ENCODE results near the gene LILRA5.
"Not testable (repeated sequence)": the region's sequence is repeated elsewhere in the genome, so short reads cannot be mapped to it uniquely, and the experiment has no call there.

LILRA5 gene

GRCh38 chr19:54278571-54279195 is 34.3 kb downstream of the LILRA5 start:
- H3K9ac ChIP-seq (ENCODE audit: low read depth in 1 of 2, low read length in 2 of 2); H3K36me3 ChIP-seq (ENCODE audit: control insufficient read depth in 2 of 2, insufficient read depth in 2 of 2, low read length in 2 of 2); H3K4me1 ChIP-seq (ENCODE audit: control insufficient read depth in 2 of 2, insufficient read depth in 2 of 2, low read length in 2 of 2); H3K27me3 ChIP-seq (ENCODE audit: control insufficient read depth in 2 of 2, insufficient read depth in 2 of 2, low read length in 2 of 2); H3K9me3 ChIP-seq (ENCODE audit: control insufficient read depth in 2 of 2, low read length in 2 of 2); H3K4me3 ChIP-seq (ENCODE audit: low read length in 2 of 2); H3K27ac ChIP-seq (ENCODE audit: low read depth in 2 of 2, low read length in 2 of 2): not testable (repeated sequence)

- H3K9me3 ChIP-seq (ENCODE audit: control insufficient read depth in 2 of 2, low read length in 2 of 2); H3K4me3 ChIP-seq (ENCODE audit: low read length in 2 of 2); H3K27me3 ChIP-seq (ENCODE audit: control insufficient read depth in 2 of 2, insufficient read depth in 2 of 2, low read length in 2 of 2); H3K9ac ChIP-seq (ENCODE audit: low read depth in 1 of 2, low read length in 2 of 2); H3K4me1 ChIP-seq (ENCODE audit: control insufficient read depth in 2 of 2, insufficient read depth in 2 of 2, low read length in 2 of 2); H3K36me3 ChIP-seq (ENCODE audit: control insufficient read depth in 2 of 2, insufficient read depth in 2 of 2, low read length in 2 of 2); H3K27ac ChIP-seq (ENCODE audit: low read depth in 2 of 2, low read length in 2 of 2): not testable (repeated sequence)
These were observed 34.9 kb downstream of the LILRA5 start for GRCh38 chr19:54278056-54278455.

GRCh38 chr19:54277111-54277615 is 35.8 kb downstream of the LILRA5 start:
- not testable (repeated sequence) for H3K27ac ChIP-seq (ENCODE audit: low read depth in 2 of 2, low read length in 2 of 2); H3K9ac ChIP-seq (ENCODE audit: low read depth in 1 of 2, low read length in 2 of 2); H3K9me3 ChIP-seq (ENCODE audit: control insufficient read depth in 2 of 2, low read length in 2 of 2); H3K36me3 ChIP-seq (ENCODE audit: control insufficient read depth in 2 of 2, insufficient read depth in 2 of 2, low read length in 2 of 2); H3K27me3 ChIP-seq (ENCODE audit: control insufficient read depth in 2 of 2, insufficient read depth in 2 of 2, low read length in 2 of 2); H3K4me1 ChIP-seq (ENCODE audit: control insufficient read depth in 2 of 2, insufficient read depth in 2 of 2, low read length in 2 of 2); H3K4me3 ChIP-seq (ENCODE audit: low read length in 2 of 2)

- H3K27ac ChIP-seq (ENCODE audit: low read depth in 2 of 2, low read length in 2 of 2): no peak overlapping the region
- H3K4me3 ChIP-seq (ENCODE audit: low read length in 2 of 2): no peak overlapping the region
- H3K9ac ChIP-seq (ENCODE audit: low read depth in 1 of 2, low read length in 2 of 2): no peak overlapping the region
- no peaks in the 10 kb centered on the region for H3K9me3 ChIP-seq (ENCODE audit: control insufficient read depth in 2 of 2, low read length in 2 of 2)
- no peaks in the 10 kb centered on the region for H3K36me3 ChIP-seq (ENCODE audit: control insufficient read depth in 2 of 2, insufficient read depth in 2 of 2, low read length in 2 of 2)
- peaks cover 0 to 3% of the 10 kb centered on the region in 2 donors for H3K27me3 ChIP-seq (ENCODE audit: control insufficient read depth in 2 of 2, insufficient read depth in 2 of 2, low read length in 2 of 2)
- no peaks in the 10 kb centered on the region for H3K4me1 ChIP-seq (ENCODE audit: control insufficient read depth in 2 of 2, insufficient read depth in 2 of 2, low read length in 2 of 2)
These were observed 37.0 kb downstream of the LILRA5 start for GRCh38 chr19:54275951-54276350.

GRCh38 chr19:54274516-54274915 is 38.5 kb downstream of the LILRA5 start:
- H3K27me3 ChIP-seq (ENCODE audit: control insufficient read depth in 2 of 2, insufficient read depth in 2 of 2, low read length in 2 of 2); H3K36me3 ChIP-seq (ENCODE audit: control insufficient read depth in 2 of 2, insufficient read depth in 2 of 2, low read length in 2 of 2); H3K9me3 ChIP-seq (ENCODE audit: control insufficient read depth in 2 of 2, low read length in 2 of 2); H3K4me3 ChIP-seq (ENCODE audit: low read length in 2 of 2); H3K27ac ChIP-seq (ENCODE audit: low read depth in 2 of 2, low read length in 2 of 2); H3K9ac ChIP-seq (ENCODE audit: low read depth in 1 of 2, low read length in 2 of 2); H3K4me1 ChIP-seq (ENCODE audit: control insufficient read depth in 2 of 2, insufficient read depth in 2 of 2, low read length in 2 of 2): not testable (repeated sequence)

GRCh38 chr19:54273821-54274220 is 39.1 kb downstream of the LILRA5 start:
- Histone ChIP-seq H3K9me3 (ENCODE audit: control insufficient read depth in 2 of 2, low read length in 2 of 2) (no peaks in the 10 kb centered on the region), H3K27ac (ENCODE audit: low read depth in 2 of 2, low read length in 2 of 2) (no peak overlapping the region), H3K27me3 (ENCODE audit: control insufficient read depth in 2 of 2, insufficient read depth in 2 of 2, low read length in 2 of 2) (peaks cover 0 to 3% of the 10 kb centered on the region in 2 donors), H3K4me1 (ENCODE audit: control insufficient read depth in 2 of 2, insufficient read depth in 2 of 2, low read length in 2 of 2) (no peaks in the 10 kb centered on the region), H3K9ac (ENCODE audit: low read depth in 1 of 2, low read length in 2 of 2) (no peak overlapping the region), H3K36me3 (ENCODE audit: control insufficient read depth in 2 of 2, insufficient read depth in 2 of 2, low read length in 2 of 2) (no peaks in the 10 kb centered on the region), H3K4me3 (ENCODE audit: low read length in 2 of 2) (no peak overlapping the region)

GRCh38 chr19:54272181-54272580 is 40.8 kb downstream of the LILRA5 start:
- not testable (repeated sequence) for H3K9me3 ChIP-seq (ENCODE audit: control insufficient read depth in 2 of 2, low read length in 2 of 2); H3K36me3 ChIP-seq (ENCODE audit: control insufficient read depth in 2 of 2, insufficient read depth in 2 of 2, low read length in 2 of 2); H3K4me3 ChIP-seq (ENCODE audit: low read length in 2 of 2); H3K27ac ChIP-seq (ENCODE audit: low read depth in 2 of 2, low read length in 2 of 2); H3K9ac ChIP-seq (ENCODE audit: low read depth in 1 of 2, low read length in 2 of 2); H3K27me3 ChIP-seq (ENCODE audit: control insufficient read depth in 2 of 2, insufficient read depth in 2 of 2, low read length in 2 of 2); H3K4me1 ChIP-seq (ENCODE audit: control insufficient read depth in 2 of 2, insufficient read depth in 2 of 2, low read length in 2 of 2)

GRCh38 chr19:54271587-54271986 is 41.4 kb downstream of the LILRA5 start:
- H3K4me1 ChIP-seq (ENCODE audit: control insufficient read depth in 2 of 2, insufficient read depth in 2 of 2, low read length in 2 of 2); H3K27ac ChIP-seq (ENCODE audit: low read depth in 2 of 2, low read length in 2 of 2); H3K9ac ChIP-seq (ENCODE audit: low read depth in 1 of 2, low read length in 2 of 2); H3K27me3 ChIP-seq (ENCODE audit: control insufficient read depth in 2 of 2, insufficient read depth in 2 of 2, low read length in 2 of 2); H3K36me3 ChIP-seq (ENCODE audit: control insufficient read depth in 2 of 2, insufficient read depth in 2 of 2, low read length in 2 of 2); H3K4me3 ChIP-seq (ENCODE audit: low read length in 2 of 2); H3K9me3 ChIP-seq (ENCODE audit: control insufficient read depth in 2 of 2, low read length in 2 of 2): not testable (repeated sequence)

- Histone ChIP-seq H3K4me3 (ENCODE audit: low read length in 2 of 2) (no peak overlapping the region), H3K9me3 (ENCODE audit: control insufficient read depth in 2 of 2, low read length in 2 of 2) (no peaks in the 10 kb centered on the region), H3K4me1 (ENCODE audit: control insufficient read depth in 2 of 2, insufficient read depth in 2 of 2, low read length in 2 of 2) (no peaks in the 10 kb centered on the region), H3K9ac (ENCODE audit: low read depth in 1 of 2, low read length in 2 of 2) (no peak overlapping the region), H3K36me3 (ENCODE audit: control insufficient read depth in 2 of 2, insufficient read depth in 2 of 2, low read length in 2 of 2) (no peaks in the 10 kb centered on the region), H3K27ac (ENCODE audit: low read depth in 2 of 2, low read length in 2 of 2) (no peak overlapping the region), H3K27me3 (ENCODE audit: control insufficient read depth in 2 of 2, insufficient read depth in 2 of 2, low read length in 2 of 2) (peaks cover 0 to 3% of the 10 kb centered on the region in 2 donors)
These were observed 41.9 kb downstream of the LILRA5 start for GRCh38 chr19:54271106-54271505.

GRCh38 chr19:54268936-54269335 is 44.0 kb downstream of the LILRA5 start:
- H3K9me3 ChIP-seq (ENCODE audit: control insufficient read depth in 2 of 2, low read length in 2 of 2): no peaks in the 10 kb centered on the region
- no peaks in the 10 kb centered on the region for H3K4me1 ChIP-seq (ENCODE audit: control insufficient read depth in 2 of 2, insufficient read depth in 2 of 2, low read length in 2 of 2)
- H3K36me3 ChIP-seq (ENCODE audit: control insufficient read depth in 2 of 2, insufficient read depth in 2 of 2, low read length in 2 of 2): no peaks in the 10 kb centered on the region
- peaks cover 0 to 3% of the 10 kb centered on the region in 2 donors for H3K27me3 ChIP-seq (ENCODE audit: control insufficient read depth in 2 of 2, insufficient read depth in 2 of 2, low read length in 2 of 2)
- no peak overlapping the region for H3K27ac ChIP-seq (ENCODE audit: low read depth in 2 of 2, low read length in 2 of 2)
- no peak overlapping the region for H3K4me3 ChIP-seq (ENCODE audit: low read length in 2 of 2)
- H3K9ac ChIP-seq (ENCODE audit: low read depth in 1 of 2, low read length in 2 of 2): no peak overlapping the region

GRCh38 chr19:54266133-54266532 is 46.8 kb downstream of the LILRA5 start:
- no peaks in the 10 kb centered on the region for H3K9me3 ChIP-seq (ENCODE audit: control insufficient read depth in 2 of 2, low read length in 2 of 2)
- H3K36me3 ChIP-seq (ENCODE audit: control insufficient read depth in 2 of 2, insufficient read depth in 2 of 2, low read length in 2 of 2): no peaks in the 10 kb centered on the region
- no peak overlapping the region for H3K27ac ChIP-seq (ENCODE audit: low read depth in 2 of 2, low read length in 2 of 2)
- H3K9ac ChIP-seq (ENCODE audit: low read depth in 1 of 2, low read length in 2 of 2): no peak overlapping the region
- H3K27me3 ChIP-seq (ENCODE audit: control insufficient read depth in 2 of 2, insufficient read depth in 2 of 2, low read length in 2 of 2): no peaks in the 10 kb centered on the region
- no peaks in the 10 kb centered on the region for H3K4me1 ChIP-seq (ENCODE audit: control insufficient read depth in 2 of 2, insufficient read depth in 2 of 2, low read length in 2 of 2)
- no peak overlapping the region for H3K4me3 ChIP-seq (ENCODE audit: low read length in 2 of 2)

Measured in mucosa of rectum (tissue), 2 donors.